Measurements from ENCODE around the gene ELL3. TPM values are rescaled to one million over a fixed set of nuclear protein-coding genes. Genes with fewer than 3 reads are reported as not detected.

The ELL3 gene
- total and polyA plus RNA-seq, 4 experiments from 2014 or later = 1.1 to 2.6 (median 1.5) TPM

DNA sequence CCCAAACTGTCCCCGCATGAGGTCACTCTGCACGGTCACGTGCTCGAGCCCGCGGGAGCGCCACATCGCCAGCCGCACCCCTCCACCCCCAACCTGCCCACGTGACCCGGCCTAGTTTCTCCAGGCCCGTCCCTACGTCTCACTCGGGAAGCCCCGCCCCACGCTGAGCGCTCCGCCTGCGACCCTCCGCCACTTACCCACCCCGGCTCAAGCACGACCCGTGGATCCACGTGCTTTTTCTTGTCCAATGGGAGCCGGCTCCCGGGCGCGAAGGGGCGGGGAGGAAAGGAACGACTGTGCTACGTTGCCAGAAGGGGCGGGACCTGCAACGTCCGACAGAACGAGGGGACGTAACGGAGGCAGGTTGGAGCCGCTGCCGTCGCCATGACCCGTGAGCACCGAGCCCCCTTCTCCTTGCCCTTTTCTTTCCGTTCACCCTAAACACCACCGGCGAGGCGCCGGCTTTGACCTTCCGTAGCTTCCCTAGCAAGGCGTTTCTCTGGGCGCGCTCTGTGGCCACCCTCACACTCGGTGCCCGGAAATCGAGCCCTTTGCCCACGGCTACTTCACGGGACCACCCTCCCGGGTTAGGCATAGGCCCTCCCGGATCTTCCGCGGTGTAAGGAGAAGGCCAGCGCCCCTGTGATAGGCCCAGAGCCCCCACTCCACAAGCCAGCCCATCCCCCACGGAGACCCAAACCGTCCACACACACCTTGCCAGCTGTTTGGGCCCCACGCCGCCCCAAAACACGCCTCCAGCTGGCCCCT, 15.4 kb upstream of the ELL3 start, which contains the start of gene SERF2:
Gene SERF2, plus strand, starts transcription at position 328 of the 768 bp plus-strand sequence. Its CDS starts 57 bp downstream, at position 385.
- Histone ChIP-seq H3K9me3 (ENCODE audit: control insufficient read depth in 1 of 2, low read length in 2 of 2) (no peaks in the 10 kb centered on the region), H3K27me3 (ENCODE audit: insufficient read depth, low read length) (no peaks in the 10 kb centered on the region), H3K4me3 (ENCODE audit: low read length in 2 of 2) (peak within 1 kb of the TSS; percentile 97), H3K27ac (ENCODE audit: low read depth, low read length) (peak within 1 kb of the TSS; percentile 100), H3K4me1 (ENCODE audit: insufficient read depth, low read length) (peaks cover 36% of the 10 kb centered on the region), H3K36me3 (ENCODE audit: insufficient read depth, low read length) (peaks cover 34% of the 10 kb centered on the region)
- intact Hi-C loops (cut with micrococcal nuclease) = loop anchor here (1.0 to 2.0 kb wide), 4 partner anchors 8 to 46 kb away; partner anchors contain the start of genes HYPK, MFAP1, PDIA3 and SERINC4
- ChIA-PET CTCF (ENCODE audit: partially characterized antibody) (interaction anchor here (1.0 to 6.1 kb wide), 3 partner anchors 14 to 22 kb away, joined by 3 to 54 read pairs (median 3); partner anchors contain the start of gene ELL3), POLR2A (ENCODE audit: partially characterized antibody) (interaction anchor here (0.6 to 5.3 kb wide), 12 partner anchors 10 to 462 kb away, joined by 3 to 62 read pairs (median 8); partner anchors contain the start of genes ELL3, HYPK, MFAP1 and SERINC4)
- H3K4me3 Mint-ChIP-seq = peak within 1 kb of the TSS; percentile 93 to 97 (median 96)
- peaks cover 20 to 56% (median 37%) of the 10 kb centered on the region in 4 donors for H3K4me1 Mint-ChIP-seq
- H3K27ac Mint-ChIP-seq = peak within 1 kb of the TSS; percentile 97 to 99 (median 98)
- H3K9me3 Mint-ChIP-seq = no peaks in the 10 kb centered on the region
- no peaks in the 10 kb centered on the region for H3K27me3 Mint-ChIP-seq
- peaks cover 32 to 52% of the 10 kb centered on the region in 2 donors for H3K36me3 Mint-ChIP-seq
- DNase-seq = peak; percentile 97 to 100 (median 98)

DNA sequence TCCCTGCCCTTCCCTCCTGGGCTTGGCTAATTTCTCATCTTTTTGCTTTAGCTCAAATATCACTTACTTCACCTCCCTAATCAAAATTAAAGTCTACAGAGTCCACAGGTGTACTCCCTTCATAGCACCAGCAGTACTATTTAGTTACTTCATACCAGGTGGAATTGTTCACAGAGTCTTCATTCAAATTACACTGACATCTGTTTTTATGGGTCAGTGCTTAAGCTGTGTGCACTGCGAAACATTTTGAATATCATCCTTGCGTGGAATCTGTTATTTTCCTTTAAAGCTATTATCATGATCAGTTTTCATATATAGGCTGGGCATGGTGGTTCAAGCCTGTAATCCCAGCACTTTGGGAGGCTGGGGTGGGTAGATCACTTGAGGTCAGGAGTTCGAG, 12.6 kb upstream of the ELL3 start:
- intact Hi-C loops (cut with micrococcal nuclease) = no loop called here
- no peak overlapping the region for H3K4me3 Mint-ChIP-seq
- ChIA-PET POLR2A (ENCODE audit: partially characterized antibody) (interaction anchor here (0.5 to 1.1 kb wide), 2 partner anchors 12 to 113 kb away, joined by 3 to 4 read pairs; no protein-coding TSS in a partner anchor), CTCF (ENCODE audit: partially characterized antibody) (interaction anchor here (0.7 to 6.1 kb wide), 3 partner anchors 12 to 19 kb away, joined by 3 to 54 read pairs (median 10); partner anchors contain the start of gene ELL3)
- no peaks in the 10 kb centered on the region for H3K9me3 ChIP-seq (ENCODE audit: control insufficient read depth in 1 of 2, low read length in 2 of 2)
- H3K4me1 ChIP-seq (ENCODE audit: insufficient read depth, low read length) = peaks cover 21% of the 10 kb centered on the region
- no peak overlapping the region for H3K4me3 ChIP-seq (ENCODE audit: low read length in 2 of 2)
- H3K27ac ChIP-seq (ENCODE audit: low read depth, low read length) = no peak overlapping the region
- H3K27me3 ChIP-seq (ENCODE audit: insufficient read depth, low read length) = no peaks in the 10 kb centered on the region
- H3K36me3 Mint-ChIP-seq = peaks cover 11 to 27% of the 10 kb centered on the region in 2 donors
- peak overlapping the region in 1 of 7 donors; percentile 38 for H3K27ac Mint-ChIP-seq
- no peaks in the 10 kb centered on the region for H3K9me3 Mint-ChIP-seq
- H3K36me3 ChIP-seq (ENCODE audit: insufficient read depth, low read length) = peaks cover 12% of the 10 kb centered on the region
- no peaks in the 10 kb centered on the region for H3K27me3 Mint-ChIP-seq
- H3K4me1 Mint-ChIP-seq = peaks cover 14 to 30% (median 18%) of the 10 kb centered on the region in 4 donors
- DNase-seq = no peak

DNA sequence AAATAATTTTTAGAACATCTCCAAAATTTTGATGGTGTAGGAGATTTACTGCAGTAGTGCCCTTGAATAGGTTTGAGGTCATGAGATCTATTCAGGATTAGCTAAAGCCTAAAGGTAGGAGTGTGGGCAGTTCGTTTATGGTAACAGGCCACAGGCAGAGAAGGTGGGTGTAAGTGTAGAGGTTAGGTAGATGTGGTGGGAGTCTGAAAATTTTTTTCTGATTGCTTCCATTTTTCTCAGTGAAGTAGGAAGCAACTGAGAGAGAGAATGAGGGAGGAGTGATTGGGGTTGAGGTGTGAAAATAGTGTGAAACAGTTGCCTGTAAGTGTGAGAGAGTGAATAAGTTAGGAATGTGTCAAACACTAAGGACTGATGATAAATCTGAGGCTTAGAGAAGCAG, 2.2 kb upstream of the ELL3 start:
- peak overlapping the region in 2 of 7 donors; percentile 3 to 43 for H3K27ac Mint-ChIP-seq
- Histone ChIP-seq H3K4me3 (ENCODE audit: low read length in 2 of 2) (no peak overlapping the region), H3K36me3 (ENCODE audit: insufficient read depth, low read length) (no peaks in the 10 kb centered on the region), H3K27ac (ENCODE audit: low read depth, low read length) (no peak overlapping the region), H3K27me3 (ENCODE audit: insufficient read depth, low read length) (no peaks in the 10 kb centered on the region), H3K4me1 (ENCODE audit: insufficient read depth, low read length) (peaks cover 16% of the 10 kb centered on the region), H3K9me3 (ENCODE audit: control insufficient read depth in 1 of 2, low read length in 2 of 2) (no peaks in the 10 kb centered on the region)
- no peak for DNase-seq
- peaks cover 8 to 18% (median 11%) of the 10 kb centered on the region in 4 donors for H3K4me1 Mint-ChIP-seq
- H3K36me3 Mint-ChIP-seq = peaks cover 0 to 11% of the 10 kb centered on the region in 2 donors
- ChIA-PET POLR2A (ENCODE audit: partially characterized antibody) (interaction anchor here (2.7 to 4.4 kb wide), 2 partner anchors 13 to 29 kb away, joined by 15 to 54 read pairs; partner anchors contain the start of gene SERF2), CTCF (ENCODE audit: partially characterized antibody) (interaction anchor here (0.7 to 4.1 kb wide), 3 partner anchors 12 to 29 kb away, joined by 3 to 54 read pairs (median 26); partner anchors contain the start of gene SERF2)
- peaks cover 0 to 4% (median 0%) of the 10 kb centered on the region in 8 donors for H3K9me3 Mint-ChIP-seq
- intact Hi-C loops (cut with micrococcal nuclease) = no loop called here
- H3K4me3 Mint-ChIP-seq = no peak overlapping the region
- no peaks in the 10 kb centered on the region for H3K27me3 Mint-ChIP-seq

DNA sequence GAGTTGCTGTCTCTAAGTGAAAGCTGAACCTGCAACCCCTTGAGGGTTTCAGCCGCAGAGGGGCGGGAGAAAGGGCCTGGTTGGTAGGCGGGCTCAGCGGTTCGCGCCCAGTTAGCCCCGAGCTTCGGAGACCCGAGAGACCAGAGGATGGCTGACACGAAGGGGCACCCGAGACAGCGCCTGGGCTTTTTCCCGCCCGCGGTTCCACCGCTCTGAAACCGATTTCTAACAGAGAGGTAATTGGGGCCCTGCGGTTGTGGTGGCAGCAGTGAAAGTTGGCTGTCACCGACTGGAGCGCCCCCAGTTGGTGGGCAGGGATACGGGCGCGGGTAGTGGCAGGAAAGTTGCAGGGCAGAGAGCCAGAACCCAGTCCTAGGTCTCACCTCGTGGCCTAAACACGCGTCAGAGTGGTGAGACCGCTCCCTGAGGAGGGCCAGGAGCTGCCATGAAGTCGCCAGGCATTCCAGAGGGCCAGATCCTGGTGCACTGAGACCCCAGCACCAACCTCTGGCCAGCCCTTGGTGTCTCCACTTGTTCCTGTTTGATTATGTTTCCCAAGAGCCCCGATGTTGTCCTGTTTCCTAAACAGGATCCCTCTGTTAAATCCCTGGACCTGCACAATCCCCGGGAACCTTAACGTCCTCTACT, 625 bp upstream of the ELL3 start:
- POLR2A ChIA-PET (ENCODE audit: partially characterized antibody) = interaction anchor here (0.8 to 4.4 kb wide), 12 partner anchors 9 to 267 kb away, joined by 3 to 54 read pairs (median 6); partner anchors contain the start of genes HYPK, MFAP1, PDIA3 and SERF2
- no peaks in the 10 kb centered on the region for H3K9me3 ChIP-seq (ENCODE audit: control insufficient read depth in 1 of 2, low read length in 2 of 2)
- Mint-ChIP-seq H3K27me3 (no peaks in the 10 kb centered on the region), H3K27ac (peak overlapping the region; percentile 94 to 97 (median 95)), H3K9me3 (peaks cover 0 to 4% (median 0%) of the 10 kb centered on the region in 8 donors), H3K4me1 (peaks cover 8 to 18% (median 11%) of the 10 kb centered on the region in 4 donors), H3K4me3 (peak overlapping the region; percentile 93 to 96 (median 94)), H3K36me3 (peaks cover 2 to 21% of the 10 kb centered on the region in 2 donors)
- intact Hi-C loops (cut with micrococcal nuclease) = loop anchor here (1.0 to 2.0 kb wide), 5 partner anchors 8 to 47 kb away; partner anchors contain the start of genes HYPK, MFAP1, SERF2 and SERINC4
- H3K4me3 ChIP-seq (ENCODE audit: low read length in 2 of 2) = peak overlapping the region; percentile 82 to 95
- peaks cover 9% of the 10 kb centered on the region for H3K36me3 ChIP-seq (ENCODE audit: insufficient read depth, low read length)
- DNase-seq = peak; percentile 85 to 91 (median 86)
- H3K4me1 ChIP-seq (ENCODE audit: insufficient read depth, low read length) = peaks cover 16% of the 10 kb centered on the region
- peak overlapping the region; percentile 66 for H3K27ac ChIP-seq (ENCODE audit: low read depth, low read length)
- no peaks in the 10 kb centered on the region for H3K27me3 ChIP-seq (ENCODE audit: insufficient read depth, low read length)
- CTCF ChIA-PET (ENCODE audit: partially characterized antibody) = interaction anchor here (0.6 to 4.1 kb wide), 21 partner anchors 9 to 649 kb away, joined by 3 to 54 read pairs (median 4); partner anchors contain the start of genes HYPK, MFAP1, PDIA3 and SERF2

DNA sequence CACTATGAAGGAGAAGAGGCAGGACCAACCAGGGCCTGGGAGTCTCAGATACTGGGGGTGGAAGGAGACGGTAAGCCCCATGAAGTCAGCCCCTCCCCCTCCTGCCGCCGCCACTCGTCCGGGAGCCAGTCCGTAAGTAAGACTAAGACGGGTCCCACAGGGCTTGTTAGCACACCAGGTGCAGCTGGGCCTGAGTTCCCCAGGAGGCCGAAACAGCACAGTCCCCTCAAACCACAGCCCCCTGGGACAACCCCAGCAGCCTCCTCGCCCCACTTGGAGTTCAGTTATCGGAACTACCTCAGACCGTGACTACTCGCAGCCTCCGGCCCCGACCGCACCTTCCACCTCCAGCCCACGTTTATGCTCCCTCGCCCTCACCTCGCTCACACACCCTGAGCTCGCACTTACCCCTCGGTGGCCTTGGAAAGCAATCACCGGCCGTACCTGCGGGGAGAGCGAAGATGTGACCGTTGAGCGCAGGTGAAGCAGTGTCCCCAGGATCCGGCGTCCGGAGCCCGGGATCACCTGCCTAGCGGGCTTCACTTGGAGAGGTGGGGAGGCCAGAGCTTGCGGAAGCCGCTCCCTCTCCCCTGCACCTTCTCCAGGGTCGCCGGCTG, 557 bp downstream of the ELL3 start:
- CTCF ChIA-PET (ENCODE audit: partially characterized antibody) = interaction anchor here (0.6 to 4.1 kb wide), 17 partner anchors 8 to 667 kb away, joined by 3 to 54 read pairs (median 4); partner anchors contain the start of genes PDIA3 and SERF2
- peak overlapping the region in 1 of 2 donors; percentile 82 for H3K4me3 ChIP-seq (ENCODE audit: low read length in 2 of 2)

DNA sequence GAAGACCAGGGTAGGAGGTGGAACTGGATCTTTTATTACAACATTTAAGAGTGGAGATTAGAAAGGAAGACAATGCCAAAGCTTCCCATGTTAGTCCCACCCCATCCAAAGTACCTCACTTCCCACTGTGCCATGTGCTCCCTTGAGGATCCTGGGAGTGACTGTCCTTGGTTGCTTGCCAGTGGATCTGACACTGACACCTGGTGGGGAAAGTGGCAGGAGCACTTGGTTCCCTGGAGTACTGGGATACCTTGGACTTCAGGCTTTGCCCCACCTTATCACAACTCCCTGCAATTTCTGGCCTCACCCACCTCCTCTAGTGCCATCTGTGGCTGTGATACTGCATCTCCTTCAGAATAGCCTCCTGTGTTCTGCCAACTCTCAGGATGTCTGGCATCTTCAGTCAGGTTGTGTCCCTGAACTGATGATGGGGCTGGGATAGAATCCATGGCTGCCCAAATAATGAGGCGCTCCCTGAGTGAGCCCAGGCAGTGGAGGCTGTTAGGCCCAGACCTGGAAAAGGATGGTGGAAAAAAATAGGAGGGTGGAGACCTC, 1.3 kb downstream of the ELL3 start:
- Histone ChIP-seq H3K4me3 (ENCODE audit: low read length in 2 of 2) (no peak overlapping the region), H3K27ac (ENCODE audit: low read depth, low read length) (no peak overlapping the region), H3K4me1 (ENCODE audit: insufficient read depth, low read length) (peaks cover 16% of the 10 kb centered on the region), H3K9me3 (ENCODE audit: control insufficient read depth in 1 of 2, low read length in 2 of 2) (no peaks in the 10 kb centered on the region), H3K36me3 (ENCODE audit: insufficient read depth, low read length) (peaks cover 26% of the 10 kb centered on the region), H3K27me3 (ENCODE audit: insufficient read depth, low read length) (no peaks in the 10 kb centered on the region)
- H3K9me3 Mint-ChIP-seq = peaks cover 0 to 4% (median 0%) of the 10 kb centered on the region in 8 donors
- intact Hi-C loops (cut with micrococcal nuclease) = no loop called here
- H3K4me1 Mint-ChIP-seq = peaks cover 8 to 18% (median 11%) of the 10 kb centered on the region in 4 donors
- peak overlapping the region in 5 of 7 donors; percentile 42 to 97 (median 71) for H3K27ac Mint-ChIP-seq
- DNase-seq = no peak
- no peaks in the 10 kb centered on the region for H3K27me3 Mint-ChIP-seq
- H3K4me3 Mint-ChIP-seq = peak overlapping the region in 7 of 8 donors; percentile 93 to 96 (median 94)
- ChIA-PET CTCF (ENCODE audit: partially characterized antibody) (interaction anchor here (1.6 kb wide), 1 partner anchor 19 kb away, joined by 3 read pairs; no protein-coding TSS in a partner anchor), POLR2A (ENCODE audit: partially characterized antibody) (interaction anchor here (1.0 to 4.4 kb wide), 5 partner anchors 11 to 49 kb away, joined by 3 to 54 read pairs (median 5); partner anchors contain the start of genes HYPK, MFAP1, PDIA3 and SERF2)
- H3K36me3 Mint-ChIP-seq = peaks cover 14 to 38% of the 10 kb centered on the region in 2 donors

More for the DNA sequence above, 557 bp downstream of the ELL3 start:
- peak overlapping the region; percentile 66 for H3K27ac ChIP-seq (ENCODE audit: low read depth, low read length)
- intact Hi-C loops (cut with micrococcal nuclease) = loop anchor here (2.0 kb wide), 2 partner anchors 27 to 49 kb away; partner anchors contain the start of gene MFAP1
- H3K9me3 Mint-ChIP-seq = peaks cover 0 to 4% (median 0%) of the 10 kb centered on the region in 8 donors
- peaks cover 8 to 32% of the 10 kb centered on the region in 2 donors for H3K36me3 Mint-ChIP-seq
- peak overlapping the region; percentile 93 to 96 (median 94) for H3K4me3 Mint-ChIP-seq
- no peaks in the 10 kb centered on the region for H3K27me3 ChIP-seq (ENCODE audit: insufficient read depth, low read length)
- peak overlapping the region; percentile 15 to 97 (median 71) for H3K27ac Mint-ChIP-seq
- H3K4me1 Mint-ChIP-seq = peaks cover 8 to 18% (median 11%) of the 10 kb centered on the region in 4 donors
- peaks cover 16% of the 10 kb centered on the region for H3K4me1 ChIP-seq (ENCODE audit: insufficient read depth, low read length)
- no peaks in the 10 kb centered on the region for H3K9me3 ChIP-seq (ENCODE audit: control insufficient read depth in 1 of 2, low read length in 2 of 2)
- no peaks in the 10 kb centered on the region for H3K27me3 Mint-ChIP-seq
- H3K36me3 ChIP-seq (ENCODE audit: insufficient read depth, low read length) = peaks cover 21% of the 10 kb centered on the region
- DNase-seq = peak in 1 of 5 donors; percentile 13
- POLR2A ChIA-PET (ENCODE audit: partially characterized antibody) = interaction anchor here (0.6 to 4.4 kb wide), 14 partner anchors 15 to 512 kb away, joined by 3 to 54 read pairs (median 4); partner anchors contain the start of genes GOLM2, HYPK, MFAP1 and PDIA3

Data from CD4-positive, alpha-beta memory T cell (primary cell).